IPS-NIHi7 (cell line): ENCODE data around the gene C8G.

Experiments
- DNase-seq: peaks from one replicate; pipeline ENCODE4 v3.0.0; 2012; ENCODE audit warnings: mixed read lengths; ENCODE audit errors: extremely low spot score

Gene C8G

DNA sequence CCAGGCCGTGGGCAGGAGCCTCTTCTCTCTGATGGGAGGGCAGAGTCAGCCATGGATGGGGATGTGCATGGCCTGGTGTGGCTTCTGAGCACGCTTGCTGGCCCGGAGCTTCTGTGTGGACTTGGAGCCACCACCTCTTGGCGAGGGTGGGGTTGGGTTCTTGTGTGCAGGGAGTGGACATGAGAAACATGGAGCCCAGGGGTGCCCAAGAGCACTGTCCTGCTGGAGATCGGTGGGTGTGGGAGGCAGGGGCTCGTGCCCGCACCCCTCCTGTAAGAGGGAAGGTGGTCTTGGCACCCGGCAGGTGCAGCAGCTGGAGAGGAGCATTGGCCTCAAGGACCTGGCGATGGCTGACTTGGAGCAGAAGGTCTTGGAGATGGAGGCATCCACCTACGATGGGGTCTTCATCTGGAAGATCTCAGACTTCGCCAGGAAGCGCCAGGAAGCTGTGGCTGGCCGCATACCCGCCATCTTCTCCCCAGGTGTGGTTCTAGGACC is 24.3 kb upstream of the C8G start:
- no peak for DNase-seq

- DNase-seq: no peak
Measured at GRCh38 chr9:136921307-136921706, 23.7 kb upstream of the C8G start.

GRCh38 chr9:136921718-136922117 is 23.3 kb upstream of the C8G start:
- no peak for DNase-seq

DNA sequence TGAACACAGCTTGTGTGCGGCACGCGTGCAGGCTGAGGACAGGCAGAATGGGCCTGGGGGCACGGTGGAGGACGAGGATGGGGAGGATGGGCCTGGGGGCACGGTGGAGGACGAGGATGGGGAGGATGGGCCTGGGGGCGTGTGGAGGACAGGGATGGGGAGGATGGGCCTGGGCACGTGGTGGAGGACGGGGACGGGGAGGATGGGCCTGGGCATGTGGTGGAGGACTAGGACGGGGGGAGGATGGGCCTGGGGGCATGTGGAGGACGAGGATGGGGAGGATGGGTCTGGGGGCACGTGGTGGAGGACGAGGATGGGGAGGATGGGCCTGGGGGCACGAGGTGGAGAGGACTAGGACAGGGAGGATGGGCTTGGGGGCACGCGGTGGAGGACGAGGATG is 22.5 kb upstream of the C8G start:
- DNase-seq: no peak

DNA sequence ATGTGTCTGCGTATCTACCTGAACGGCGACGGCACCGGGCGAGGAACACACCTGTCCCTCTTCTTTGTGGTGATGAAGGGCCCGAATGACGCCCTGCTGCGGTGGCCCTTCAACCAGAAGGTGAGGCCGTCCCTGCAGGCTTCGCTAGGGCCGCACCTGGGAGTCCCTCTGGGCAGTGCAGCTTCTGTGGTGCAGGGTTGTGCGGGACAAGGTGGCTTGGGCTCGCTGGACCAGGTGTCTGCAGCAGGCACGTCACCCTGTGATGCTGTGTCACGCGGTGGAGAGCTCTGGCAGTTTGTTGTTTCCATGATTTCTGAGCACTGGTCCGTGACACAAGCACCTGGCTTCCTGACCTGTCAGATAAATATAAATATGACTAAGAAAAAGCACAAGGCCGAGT is 21.2 kb upstream of the C8G start:
- no peak for DNase-seq

DNA sequence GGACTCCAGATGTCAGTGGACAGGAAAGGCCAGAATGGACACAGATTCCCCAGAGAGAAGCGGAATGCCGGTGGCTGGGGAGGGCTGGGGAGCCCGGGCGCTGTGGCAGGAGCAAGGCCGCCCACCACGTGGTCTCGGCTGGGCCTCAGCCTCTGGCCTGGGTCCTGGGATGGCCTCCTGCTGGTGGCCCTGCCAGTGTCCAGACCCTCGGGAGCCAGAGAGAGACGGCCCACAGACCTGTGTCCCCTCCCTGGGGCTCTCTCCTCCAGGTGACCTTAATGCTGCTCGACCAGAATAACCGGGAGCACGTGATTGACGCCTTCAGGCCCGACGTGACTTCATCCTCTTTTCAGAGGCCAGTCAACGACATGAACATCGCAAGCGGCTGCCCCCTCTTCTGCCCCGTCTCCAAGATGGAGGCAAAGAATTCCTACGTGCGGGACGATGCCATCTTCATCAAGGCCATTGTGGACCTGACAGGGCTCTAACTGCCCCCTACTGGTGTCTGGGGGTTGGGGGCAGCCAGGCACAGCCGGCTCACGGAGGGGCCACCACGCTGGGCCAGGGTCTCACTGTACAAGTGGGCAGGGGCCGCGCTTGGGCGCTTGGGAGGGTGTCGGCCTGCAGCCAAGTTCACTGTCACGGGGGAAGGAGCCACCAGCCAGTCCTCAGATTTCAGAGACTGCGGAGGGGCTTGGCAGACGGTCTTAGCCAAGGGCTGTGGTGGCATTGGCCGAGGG is 19.5 kb upstream of the C8G start:
- no peak for DNase-seq

DNA sequence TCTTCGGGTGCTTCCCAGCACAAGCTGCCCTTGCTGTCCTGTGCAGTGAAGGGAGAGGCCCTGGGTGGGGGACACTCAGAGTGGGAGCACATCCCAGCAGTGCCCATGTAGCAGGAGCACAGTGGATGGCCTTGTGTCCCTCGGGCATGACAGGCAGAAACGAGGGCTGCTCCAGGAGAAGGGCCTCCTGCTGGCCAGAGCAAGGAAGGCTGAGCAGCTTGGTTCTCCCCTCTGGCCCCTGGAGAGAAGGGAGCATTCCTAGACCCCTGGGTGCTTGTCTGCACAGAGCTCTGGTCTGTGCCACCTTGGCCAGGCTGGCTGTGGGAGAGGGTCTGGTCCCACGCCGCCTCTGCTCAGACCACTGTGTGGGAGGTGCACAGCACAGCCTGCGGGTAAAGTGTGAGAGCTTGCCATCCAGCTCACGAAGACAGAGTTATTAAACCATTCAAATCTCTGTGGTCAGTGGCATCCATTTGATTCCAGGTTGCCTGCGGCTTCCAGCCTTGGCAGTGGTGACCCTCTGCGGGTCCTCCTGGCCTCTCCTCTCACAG is 18.8 kb upstream of the C8G start:
- DNase-seq: no peak

GRCh38 chr9:136926749-136927148 is 18.3 kb upstream of the C8G start:
- DNase-seq: no peak

- DNase-seq: no peak
Measured at GRCh38 chr9:136927343-136928271, 17.4 kb upstream of the C8G start.

DNA sequence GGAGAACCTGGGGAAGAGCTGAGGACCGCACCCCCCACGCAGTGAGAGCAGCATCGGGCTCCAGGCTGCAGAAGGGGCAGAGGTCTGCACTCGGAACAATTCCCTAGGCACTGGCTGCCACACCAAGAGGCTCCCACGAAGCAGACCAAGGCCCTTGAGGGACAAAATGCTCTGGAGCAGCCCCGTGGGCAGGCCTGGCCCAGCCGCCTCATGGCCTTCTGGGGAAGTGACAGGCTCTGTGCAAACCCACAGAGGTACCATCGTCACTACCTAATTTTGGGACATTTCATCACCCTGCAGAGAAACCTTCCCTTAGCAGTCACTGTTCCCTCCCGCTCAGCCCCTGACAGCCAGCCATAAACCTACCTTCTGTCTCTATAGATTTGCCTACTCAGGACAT is 16.5 kb upstream of the C8G start:
- DNase-seq: no peak

GRCh38 chr9:136930014-136930413 is 15.0 kb upstream of the C8G start:
- DNase-seq: no peak

DNA sequence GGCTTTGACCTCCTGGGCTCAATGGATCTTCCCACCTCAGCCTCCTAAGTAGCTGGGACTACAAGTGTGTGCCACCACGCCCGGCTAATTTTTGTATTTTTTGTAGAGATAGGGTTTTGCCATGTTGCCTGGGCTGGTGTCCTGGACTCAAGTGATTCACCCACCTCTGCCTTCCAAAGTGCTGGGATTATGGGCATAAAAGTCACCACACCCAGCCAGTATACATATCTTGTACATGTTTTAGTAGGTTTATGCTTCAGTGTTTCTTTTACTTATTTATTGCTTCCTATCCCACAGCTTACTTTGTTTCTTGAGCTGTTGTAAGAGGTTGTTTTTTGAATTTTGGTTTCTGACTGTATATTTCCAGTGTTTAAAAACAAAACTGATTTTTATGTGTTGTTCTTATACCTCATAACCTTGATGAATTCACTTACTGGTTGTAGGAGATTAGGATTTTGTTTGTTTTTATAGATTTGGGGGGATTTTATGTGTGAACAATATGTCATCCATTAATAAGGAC is 13.4 kb upstream of the C8G start:
- no peak for DNase-seq

GRCh38 chr9:136934277-136934676 is 10.8 kb upstream of the C8G start:
- no peak for DNase-seq

- DNase-seq: no peak
Measured at GRCh38 chr9:136935651-136936050, 9.4 kb upstream of the C8G start.

DNA sequence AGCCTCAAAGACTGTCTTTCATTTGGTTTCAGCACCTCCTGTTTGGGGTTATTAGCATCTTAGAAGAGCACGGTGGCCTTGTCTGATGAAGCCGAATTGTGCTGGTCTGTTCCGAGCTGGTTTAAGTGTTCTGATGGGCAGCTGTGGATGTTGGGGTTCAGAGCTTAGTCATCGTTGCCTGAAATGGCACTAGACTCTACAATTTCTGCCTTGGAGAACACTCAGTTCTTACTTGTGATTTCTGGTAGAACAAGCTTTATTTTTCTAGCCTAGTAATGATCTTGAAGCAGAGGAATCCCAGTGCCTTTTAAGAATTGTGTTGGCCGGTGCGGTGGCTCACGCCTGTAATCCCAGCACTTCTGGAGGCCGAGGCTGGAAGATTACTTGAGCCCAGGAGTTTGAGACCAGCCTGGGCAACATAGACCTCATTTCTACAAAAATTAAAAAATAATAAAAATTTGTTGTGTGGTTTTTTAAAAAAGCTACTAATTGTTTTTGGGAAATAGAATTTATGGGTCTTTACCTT is 8.3 kb upstream of the C8G start:
- no peak for DNase-seq

- no peak for DNase-seq
Measured at GRCh38 chr9:136937186-136938001, 7.6 kb upstream of the C8G start.

- no peak for DNase-seq
Measured at GRCh38 chr9:136939431-136939995, 5.5 kb upstream of the C8G start.

DNA sequence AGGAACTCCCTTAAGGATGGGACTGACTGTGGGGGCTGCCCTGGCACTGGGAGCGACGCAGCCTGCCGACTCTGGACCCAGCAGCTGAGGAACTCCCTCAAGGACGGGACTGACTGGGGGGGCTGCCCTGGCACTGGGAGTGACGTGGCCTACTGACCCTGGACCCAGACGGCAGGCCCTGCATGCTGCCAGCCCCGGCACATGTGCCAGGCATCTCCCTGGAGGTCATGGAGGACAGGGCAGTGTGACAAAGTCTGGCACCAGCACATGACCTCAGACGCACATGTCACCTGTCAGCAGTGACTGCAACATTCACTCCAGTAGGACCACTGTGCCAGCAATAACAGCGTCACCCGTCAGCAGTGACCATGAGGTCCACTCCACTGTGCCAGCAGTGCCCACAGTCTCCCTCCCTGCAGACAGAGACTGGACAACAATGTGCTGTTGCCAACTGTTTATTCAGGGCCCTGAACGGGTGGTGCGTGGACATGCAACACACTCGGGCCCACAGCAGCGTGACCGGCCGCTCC is 5.0 kb upstream of the C8G start:
- DNase-seq: no peak

DNA sequence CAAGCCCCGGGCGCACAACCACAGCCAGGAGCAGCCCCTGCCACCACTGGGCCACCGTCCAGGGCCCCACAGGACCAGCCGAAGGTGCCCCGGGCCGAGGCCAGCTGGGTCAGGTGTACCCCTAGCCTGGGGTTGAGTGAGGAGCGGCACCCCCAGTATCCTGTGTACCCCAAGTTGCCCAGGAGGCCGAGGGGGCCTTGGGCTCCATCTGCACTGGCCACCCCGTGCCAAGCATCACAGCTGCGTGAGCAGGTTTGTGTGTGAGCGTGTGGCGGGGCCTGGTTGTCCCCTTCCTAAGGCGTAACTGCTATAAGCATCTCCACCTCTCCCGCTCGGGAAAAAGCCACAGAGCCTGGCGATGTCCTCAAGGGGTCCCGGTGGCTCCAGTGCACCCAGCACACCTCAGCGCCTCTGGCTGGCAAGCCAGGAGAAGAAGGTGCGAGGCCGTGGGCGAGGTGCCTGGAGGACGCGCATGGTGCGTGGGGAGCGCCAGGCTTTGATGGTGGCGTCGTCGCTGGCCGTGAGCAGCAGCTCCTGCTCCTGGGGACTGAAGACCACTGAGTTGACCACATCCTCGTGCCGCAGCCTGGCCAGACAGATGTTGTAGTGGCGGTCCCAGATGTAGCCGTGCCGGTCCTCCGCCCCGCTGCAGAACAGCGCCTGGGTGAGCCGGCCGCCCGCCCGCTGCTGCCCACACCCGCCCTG is 4.4 kb upstream of the C8G start:
- DNase-seq: no peak
